Brain microvascular endothelial cell (primary cell): ENCODE measurements around the gene R3HDM2.

Experiments used
- DNase-seq: peaks from one replicate; pipeline ENCODE4 v3.0.0-alpha.2; 2020
- H3K27ac ChIP-seq: fragments of 250-450 bp; sonication (Bioruptor Pico); 2 replicates; pipeline ENCODE4 v1.5.1; 2020; ENCODE audit warnings: mild to moderate bottlenecking, moderate library complexity
- H3K27me3 ChIP-seq: fragments of 250-450 bp; sonication (Bioruptor Pico); replicated peaks from 2 replicates; pipeline ENCODE4 v1.5.1; 2020; ENCODE audit warnings: mild to moderate bottlenecking
- H3K36me3 ChIP-seq: fragments of 250-450 bp; sonication (Bioruptor Pico); replicated peaks from 2 replicates; pipeline ENCODE4 v1.5.1; 2020; ENCODE audit warnings: mild to moderate bottlenecking
- H3K4me3 ChIP-seq: 2 replicates; pipeline ENCODE4 v1.5.1; 2011; ENCODE audit warnings: low read depth, mild to moderate bottlenecking, control low read depth, low read length, moderate library complexity
- in situ Hi-C: cut with HindIII; loops from 2 replicates; pipeline ENCODE4 v1.10.0; 2017; ENCODE audit warnings: low sequenced_read_pairs, low pct_ligation_motif_present
- TF ChIP-seq, protein P1 (sequence below): IDR thresholded peaks from 2 replicates; pipeline ENCODE4 v1.5.1; 2011; ENCODE audit warnings: low read depth, mild to moderate bottlenecking, moderate library complexity, low read length, control low read depth, inconsistent platforms; ENCODE audit errors: missing control alignments

R3HDM2 gene

DNA sequence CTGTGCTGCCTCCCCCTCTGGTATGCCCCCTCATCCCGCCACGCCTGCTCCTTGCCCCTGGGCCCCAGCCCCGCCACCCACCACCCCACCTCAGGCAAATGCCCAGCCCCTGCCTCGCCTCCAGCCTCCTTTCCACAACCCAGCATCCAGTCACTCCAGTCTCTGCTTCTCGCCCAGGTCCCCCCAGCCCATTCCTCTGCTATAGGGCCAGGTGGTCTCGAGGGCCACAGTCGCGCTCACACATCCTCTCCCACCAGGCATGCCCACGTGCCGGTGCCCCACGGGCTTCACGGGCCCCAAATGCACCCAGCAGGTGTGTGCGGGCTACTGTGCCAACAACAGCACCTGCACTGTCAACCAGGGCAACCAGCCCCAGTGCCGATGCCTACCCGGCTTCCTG, 220.4 kb downstream of the R3HDM2 start:
- H3K27ac ChIP-seq: no peak overlapping the region
- H3K27me3 ChIP-seq: peaks cover 7% of the 10 kb centered on the region
- H3K36me3 ChIP-seq: peaks cover 63% of the 10 kb centered on the region
- H3K4me3 ChIP-seq: no peak overlapping the region
- DNase-seq: no peak
- TF ChIP-seq, protein P1, sequence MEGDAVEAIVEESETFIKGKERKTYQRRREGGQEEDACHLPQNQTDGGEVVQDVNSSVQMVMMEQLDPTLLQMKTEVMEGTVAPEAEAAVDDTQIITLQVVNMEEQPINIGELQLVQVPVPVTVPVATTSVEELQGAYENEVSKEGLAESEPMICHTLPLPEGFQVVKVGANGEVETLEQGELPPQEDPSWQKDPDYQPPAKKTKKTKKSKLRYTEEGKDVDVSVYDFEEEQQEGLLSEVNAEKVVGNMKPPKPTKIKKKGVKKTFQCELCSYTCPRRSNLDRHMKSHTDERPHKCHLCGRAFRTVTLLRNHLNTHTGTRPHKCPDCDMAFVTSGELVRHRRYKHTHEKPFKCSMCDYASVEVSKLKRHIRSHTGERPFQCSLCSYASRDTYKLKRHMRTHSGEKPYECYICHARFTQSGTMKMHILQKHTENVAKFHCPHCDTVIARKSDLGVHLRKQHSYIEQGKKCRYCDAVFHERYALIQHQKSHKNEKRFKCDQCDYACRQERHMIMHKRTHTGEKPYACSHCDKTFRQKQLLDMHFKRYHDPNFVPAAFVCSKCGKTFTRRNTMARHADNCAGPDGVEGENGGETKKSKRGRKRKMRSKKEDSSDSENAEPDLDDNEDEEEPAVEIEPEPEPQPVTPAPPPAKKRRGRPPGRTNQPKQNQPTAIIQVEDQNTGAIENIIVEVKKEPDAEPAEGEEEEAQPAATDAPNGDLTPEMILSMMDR: no peak
- in situ Hi-C loops: no loop called here

DNA sequence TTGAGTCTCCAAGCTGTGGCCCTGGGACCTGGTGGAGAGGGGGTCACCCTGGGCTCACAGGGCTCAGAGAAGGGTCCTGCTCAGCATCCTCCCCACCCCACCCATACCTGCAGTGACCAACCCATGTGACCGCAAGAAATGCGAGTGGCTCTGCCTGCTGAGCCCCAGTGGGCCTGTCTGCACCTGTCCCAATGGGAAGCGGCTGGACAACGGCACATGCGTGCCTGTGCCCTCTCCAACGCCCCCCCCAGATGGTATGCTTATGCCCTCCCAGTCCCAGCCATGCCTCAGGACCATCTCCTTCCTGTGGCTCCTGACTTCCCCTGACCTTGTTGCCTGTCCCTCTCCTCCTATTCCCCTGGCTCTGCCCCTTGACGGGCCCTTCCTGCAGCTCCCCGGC, 220.9 kb downstream of the R3HDM2 start:
- Histone ChIP-seq H3K36me3 (peaks cover 68% of the 10 kb centered on the region), H3K4me3 (no peak overlapping the region), H3K27ac (no peak overlapping the region), H3K27me3 (peaks cover 2% of the 10 kb centered on the region)
- in situ Hi-C loops: no loop called here
- no peak for DNase-seq
- TF ChIP-seq, protein P1: no peak

DNA sequence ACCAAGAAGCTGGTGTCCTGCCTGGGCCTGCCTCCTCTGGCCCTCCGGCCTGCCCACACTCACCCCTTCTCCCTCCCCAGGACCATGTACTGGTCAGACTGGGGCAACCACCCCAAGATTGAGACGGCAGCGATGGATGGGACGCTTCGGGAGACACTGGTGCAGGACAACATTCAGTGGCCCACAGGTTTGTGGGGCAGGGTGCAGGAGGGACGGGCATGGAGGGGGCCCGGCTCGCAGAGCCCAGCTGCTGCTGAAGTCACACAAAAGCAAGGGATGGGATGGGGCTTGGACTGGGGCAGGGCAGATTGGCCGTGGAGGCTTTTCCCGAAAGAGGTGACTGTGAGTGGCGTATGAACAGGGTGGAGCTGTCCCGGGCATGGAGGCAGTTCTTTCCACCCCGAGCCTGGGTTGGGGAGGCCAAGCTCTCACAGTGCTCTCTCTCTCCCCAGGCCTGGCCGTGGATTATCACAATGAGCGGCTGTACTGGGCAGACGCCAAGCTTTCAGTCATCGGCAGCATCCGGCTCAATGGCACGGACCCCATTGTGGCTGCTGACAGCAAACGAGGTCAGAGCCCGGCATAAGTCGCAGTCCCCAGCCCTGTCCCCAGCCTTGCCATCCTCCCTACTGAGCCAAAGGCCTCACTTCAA, 222.1 kb downstream of the R3HDM2 start:
- DNase-seq: no peak
- Histone ChIP-seq H3K4me3 (no peak overlapping the region), H3K27me3 (no peaks in the 10 kb centered on the region), H3K36me3 (peaks cover 80% of the 10 kb centered on the region), H3K27ac (no peak overlapping the region)
- in situ Hi-C loops: no loop called here
- TF ChIP-seq, protein P1: no peak

DNA sequence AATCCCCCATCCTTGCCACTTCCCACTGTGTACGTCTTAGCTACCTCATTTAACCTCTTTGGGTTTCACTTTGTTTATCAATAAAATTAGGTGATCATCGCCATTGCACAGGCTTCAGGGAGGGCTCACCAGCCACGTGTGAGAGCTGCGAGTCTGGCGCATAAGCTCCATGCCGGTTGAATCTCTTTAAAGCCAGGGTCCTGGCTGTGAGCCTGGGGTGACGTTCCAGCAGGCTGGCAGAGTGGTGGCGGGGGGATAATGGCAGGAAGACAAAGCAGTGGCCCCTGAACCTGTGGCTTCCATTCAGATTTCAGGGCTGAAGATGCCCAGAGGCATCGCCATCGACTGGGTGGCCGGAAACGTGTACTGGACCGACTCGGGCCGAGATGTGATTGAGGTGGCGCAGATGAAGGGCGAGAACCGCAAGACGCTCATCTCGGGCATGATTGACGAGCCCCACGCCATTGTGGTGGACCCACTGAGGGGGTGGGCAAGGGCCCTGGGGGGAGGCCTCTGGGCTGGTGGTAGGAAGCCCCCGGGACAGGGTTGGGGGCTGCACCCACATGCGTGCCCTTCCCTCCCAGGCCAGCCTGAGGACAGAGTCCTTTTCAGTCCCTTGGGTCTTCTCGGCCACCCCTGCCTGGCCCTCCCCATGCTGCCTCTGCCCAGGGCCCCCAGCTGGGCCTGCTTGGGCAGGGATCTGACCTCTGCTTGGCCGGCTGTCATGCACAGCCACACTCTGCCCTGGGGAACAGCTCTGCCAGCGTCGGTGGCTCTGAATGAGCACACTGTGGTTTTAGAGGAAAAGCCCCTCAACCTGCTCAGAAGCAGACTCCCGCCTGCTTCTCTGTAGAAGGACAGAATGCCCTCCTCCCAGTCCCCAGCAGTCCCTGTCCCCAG, 222.9 kb downstream of the R3HDM2 start:
- H3K4me3 ChIP-seq: no peak overlapping the region
- peaks cover 83% of the 10 kb centered on the region for H3K36me3 ChIP-seq
- no peak for DNase-seq
- no peaks in the 10 kb centered on the region for H3K27me3 ChIP-seq
- in situ Hi-C loops: no loop called here
- no peak overlapping the region for H3K27ac ChIP-seq
- TF ChIP-seq, protein P1: no peak

DNA sequence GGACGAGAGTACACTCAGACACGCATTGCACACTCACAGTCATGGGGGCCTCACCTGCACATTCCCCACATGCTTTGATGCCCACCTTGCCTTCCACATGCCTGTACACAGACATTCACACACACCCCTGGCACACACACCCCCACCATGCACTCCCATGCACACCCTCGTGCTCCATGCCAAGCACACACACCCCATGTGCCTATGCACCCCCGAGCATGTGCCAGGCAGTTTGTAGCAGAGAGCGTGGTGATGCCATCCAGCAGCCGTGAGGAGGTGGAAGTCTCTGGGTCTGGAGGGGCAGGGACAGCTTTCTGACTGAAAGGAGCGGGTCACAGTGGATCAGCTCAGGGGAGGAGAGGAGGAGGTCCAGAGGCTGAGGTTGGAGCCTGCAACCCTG, 224.9 kb downstream of the R3HDM2 start:
- DNase-seq: no peak
- TF ChIP-seq, protein P1: no peak
- Histone ChIP-seq H3K4me3 (no peak overlapping the region), H3K36me3 (peaks cover 87% of the 10 kb centered on the region), H3K27me3 (no peaks in the 10 kb centered on the region), H3K27ac (no peak overlapping the region)
- in situ Hi-C loops: no loop called here
